GM18858 (cell line): ENCODE data around the gene ALDH1L1.

ENCODE experiments used
- ATAC-seq: cut with Tn5 transposase; IDR thresholded peaks from one replicate; pipeline ENCODE4 v1.9.1; 2021; ENCODE audit not compliant: unreplicated experiment

The ALDH1L1 gene

DNA sequence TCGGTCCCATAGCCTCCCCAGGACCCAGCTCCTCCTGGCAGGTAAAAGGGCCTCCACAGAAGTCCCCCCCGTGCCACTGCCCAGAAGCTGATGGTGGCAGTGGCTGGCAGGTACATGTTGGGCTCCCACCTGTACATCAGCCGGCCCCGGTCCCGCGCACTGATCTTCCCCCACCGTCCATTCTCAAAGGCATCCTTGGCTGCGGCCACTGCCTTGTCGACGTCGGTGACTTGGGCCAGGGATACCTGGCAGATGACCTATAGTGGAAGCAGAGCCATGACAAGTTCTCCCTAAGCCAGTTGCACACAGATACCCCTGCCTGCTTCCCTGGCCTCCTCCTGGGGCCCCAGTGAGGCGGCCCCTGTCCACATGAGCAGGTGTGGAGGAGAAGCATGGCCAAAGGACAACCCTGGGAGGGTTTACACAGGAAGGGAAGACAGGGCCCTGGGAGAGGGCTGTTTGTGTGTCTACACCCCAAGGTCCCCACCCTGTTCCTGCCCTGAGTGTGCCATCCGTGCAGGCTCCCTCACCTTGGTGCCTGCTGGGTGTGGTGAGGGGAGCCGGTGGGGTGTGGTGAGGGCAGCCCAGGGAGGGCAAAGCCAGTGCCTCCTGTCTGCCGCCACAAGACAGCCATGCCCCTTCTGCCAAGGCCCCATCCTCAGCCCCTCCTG lies 44.8 kb downstream of the ALDH1L1 start:
- no peak for ATAC-seq

GRCh38 chr3:126135071-126135405 lies 45.3 kb downstream of the ALDH1L1 start:
- no peak for ATAC-seq

GRCh38 chr3:126134219-126134975 lies 46.0 kb downstream of the ALDH1L1 start:
- no peak for ATAC-seq

DNA sequence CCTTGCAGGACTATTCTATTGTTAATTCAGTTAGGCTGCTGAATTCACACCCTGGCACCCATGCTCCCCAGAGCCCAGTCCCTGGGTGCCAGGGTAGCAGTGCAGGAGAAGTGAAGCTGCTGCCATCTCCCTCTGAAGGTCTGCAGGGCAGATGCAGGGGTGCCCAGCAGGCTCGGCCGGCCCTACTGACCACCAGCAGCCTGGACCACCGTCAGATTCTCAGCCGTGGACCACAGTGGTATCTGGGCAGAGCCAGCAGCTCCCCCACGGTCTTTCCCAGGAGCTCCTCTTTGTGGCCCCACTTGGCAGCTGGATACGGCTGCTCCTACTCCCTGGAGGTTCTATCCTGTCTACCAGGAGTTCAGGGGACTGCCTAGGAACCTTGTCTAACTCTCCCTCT lies 46.8 kb downstream of the ALDH1L1 start:
- ATAC-seq, result no peak

- ATAC-seq, result no peak
Observed at GRCh38 chr3:126132751-126133511, 47.5 kb downstream of the ALDH1L1 start.

DNA sequence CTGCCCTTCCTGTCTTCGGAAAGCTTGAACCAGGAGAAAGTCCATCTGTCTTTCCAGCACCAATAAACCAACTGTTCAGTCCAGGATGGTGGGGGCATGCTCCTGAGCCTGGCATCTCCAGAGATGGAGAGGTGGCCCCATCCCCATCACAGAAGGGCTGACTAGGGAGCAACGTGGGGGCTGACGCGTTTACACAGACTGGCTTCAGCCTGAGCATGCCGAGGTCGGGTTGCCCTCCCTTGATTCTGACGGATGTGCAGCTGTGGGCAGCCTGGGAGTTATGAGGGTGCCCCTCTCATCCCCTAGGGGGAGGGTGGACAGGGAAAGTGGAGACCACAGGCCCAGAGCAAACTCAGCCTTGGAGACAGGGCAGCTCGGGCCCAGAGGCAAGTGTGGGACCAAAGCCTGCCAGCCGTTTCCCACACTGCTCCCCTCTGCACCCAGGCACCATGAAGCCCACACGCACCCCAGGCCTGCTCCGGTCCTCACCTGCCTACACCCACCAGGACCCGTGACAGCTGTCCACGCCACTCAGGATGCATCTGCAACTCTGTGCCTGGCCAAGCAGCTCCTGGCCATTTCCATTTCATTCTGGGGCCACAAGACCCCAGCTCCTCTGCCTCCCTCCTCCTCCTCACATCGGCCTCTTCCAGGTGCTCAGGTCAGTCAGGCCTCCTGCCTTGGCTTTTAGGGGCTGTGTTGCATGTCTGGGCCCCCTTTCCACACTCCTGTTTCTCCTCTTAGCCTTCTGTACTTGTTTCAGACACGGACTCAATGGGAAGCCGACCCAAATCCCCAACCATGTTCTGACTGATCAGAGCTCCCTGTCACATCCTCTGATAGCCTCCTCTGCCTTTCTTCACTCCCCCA lies 48.3 kb downstream of the ALDH1L1 start:
- ATAC-seq, result no peak

DNA sequence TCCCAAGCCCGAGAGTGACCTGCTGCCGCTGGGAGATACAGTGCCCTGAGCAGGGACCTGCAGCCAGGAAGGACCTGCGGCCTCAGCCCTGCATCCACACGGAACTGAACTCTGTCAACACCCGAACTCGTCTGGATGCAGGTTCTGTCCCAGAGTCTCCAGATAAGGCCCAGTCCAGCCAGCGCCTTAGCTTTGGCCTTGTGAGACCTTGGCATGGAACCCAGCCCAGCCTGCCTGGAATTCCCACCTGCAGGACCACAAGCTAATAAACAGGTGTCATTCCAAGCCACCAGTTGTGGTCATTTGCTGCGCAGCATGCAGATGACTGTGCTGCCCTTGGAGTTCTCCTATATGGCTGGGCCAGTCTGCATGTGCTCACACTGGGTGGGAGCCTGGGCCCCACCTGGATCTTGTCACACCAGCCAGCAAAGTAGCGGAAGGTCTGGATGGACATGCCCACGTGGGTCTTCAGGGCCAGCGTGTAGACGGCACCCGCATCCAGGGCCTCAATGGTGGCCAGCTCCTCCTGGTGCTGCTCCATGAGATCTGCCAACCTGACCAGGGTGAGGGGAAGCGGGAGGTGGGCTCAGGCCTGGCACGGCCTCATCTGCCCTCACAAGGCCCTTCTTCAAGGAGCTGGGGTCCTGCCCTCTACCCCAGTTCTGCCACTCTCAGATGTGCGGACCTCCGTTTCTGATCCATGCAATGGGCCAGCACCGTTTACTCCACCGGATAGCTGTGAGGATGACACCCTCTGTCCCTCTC lies 49.2 kb downstream of the ALDH1L1 start:
- ATAC-seq, result no peak

DNA sequence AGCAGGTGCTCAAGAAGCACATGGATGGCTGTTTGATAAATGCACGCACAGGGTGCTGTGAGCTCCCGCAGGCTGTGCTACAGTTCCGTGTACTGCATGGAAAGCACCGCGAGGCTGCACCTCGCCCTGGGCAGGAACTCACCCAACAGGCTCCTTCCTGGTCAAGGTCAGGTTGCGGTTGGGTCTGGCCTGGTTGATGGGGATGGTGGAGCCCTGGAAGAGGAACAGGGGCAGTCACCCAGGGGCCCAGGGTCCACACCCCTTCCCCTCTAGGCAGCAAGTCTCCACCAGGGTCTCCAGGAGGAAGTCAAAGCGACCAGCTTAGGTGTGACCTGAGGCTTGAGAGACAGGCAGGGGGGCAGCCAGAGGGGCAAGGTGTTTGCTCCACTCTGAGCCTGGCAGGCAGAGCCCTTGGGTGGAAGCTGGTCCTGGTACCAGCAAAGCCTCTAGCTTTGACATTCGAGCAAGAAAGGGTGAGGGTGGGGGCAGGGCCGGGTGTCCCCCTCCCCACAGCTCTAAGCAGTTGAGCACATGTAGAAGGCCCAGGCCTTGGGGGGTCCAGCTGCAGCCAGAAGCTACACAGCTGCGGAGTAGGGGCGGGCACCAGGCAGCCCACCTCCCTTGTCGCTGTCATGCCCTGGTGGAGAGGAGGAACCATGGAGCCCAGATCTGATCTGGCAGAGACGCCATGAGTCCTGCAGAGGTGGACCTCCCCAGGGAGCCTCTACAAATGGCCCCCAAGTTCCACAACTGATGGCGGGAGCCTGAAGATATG lies 50.1 kb downstream of the ALDH1L1 start:
- ATAC-seq, result no peak

DNA sequence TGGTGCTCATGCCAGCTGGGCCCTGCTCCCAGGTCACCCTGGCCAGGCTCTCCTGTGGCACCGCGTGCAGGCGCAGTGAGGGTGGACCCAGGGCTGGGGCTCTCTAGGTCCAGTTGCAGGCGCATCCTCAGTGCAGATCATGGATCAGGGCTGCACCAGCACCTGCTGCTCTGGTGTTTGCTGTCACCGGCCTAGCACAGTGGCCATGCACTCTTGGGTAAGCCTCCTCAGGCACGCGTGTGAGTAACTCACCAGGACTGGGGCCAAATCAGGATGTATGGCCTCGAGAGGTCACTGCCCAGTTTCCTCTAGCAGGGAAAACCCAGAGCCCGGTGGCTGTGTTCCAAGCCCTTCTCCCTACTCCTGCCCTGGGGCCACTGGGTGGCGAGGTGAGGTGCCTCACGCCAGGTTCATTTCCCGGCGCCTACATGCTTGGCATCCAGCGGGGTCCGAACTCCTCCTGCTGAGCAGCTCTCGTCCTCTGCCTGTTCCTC lies 50.9 kb downstream of the ALDH1L1 start:
- no peak for ATAC-seq

GRCh38 chr3:126128504-126129397 lies 51.6 kb downstream of the ALDH1L1 start:
- ATAC-seq, result no peak

DNA sequence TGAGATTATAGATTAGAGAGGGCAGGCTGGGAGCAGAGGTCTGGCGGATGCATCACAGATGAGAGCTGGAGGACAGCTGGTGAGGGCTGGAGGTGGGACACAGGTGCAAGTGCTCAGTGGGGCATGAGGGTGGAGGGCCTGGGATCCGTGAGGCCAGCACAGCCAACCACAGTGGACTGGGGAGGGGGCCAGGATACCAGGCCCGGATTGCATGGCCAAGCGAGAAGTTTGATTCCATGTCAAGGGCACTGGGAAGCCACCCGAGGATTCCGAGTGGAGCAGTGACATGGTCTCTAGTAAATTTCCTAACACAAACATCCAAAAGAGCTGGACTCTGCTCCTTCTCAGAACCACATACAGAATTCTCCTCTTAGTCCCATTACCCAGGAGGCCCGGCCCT lies 52.5 kb downstream of the ALDH1L1 start:
- no peak for ATAC-seq

- ATAC-seq, result no peak
Observed at GRCh38 chr3:126127452-126127851, 52.9 kb downstream of the ALDH1L1 start.

GRCh38 chr3:126126811-126127431 lies 53.5 kb downstream of the ALDH1L1 start:
- ATAC-seq, result no peak

DNA sequence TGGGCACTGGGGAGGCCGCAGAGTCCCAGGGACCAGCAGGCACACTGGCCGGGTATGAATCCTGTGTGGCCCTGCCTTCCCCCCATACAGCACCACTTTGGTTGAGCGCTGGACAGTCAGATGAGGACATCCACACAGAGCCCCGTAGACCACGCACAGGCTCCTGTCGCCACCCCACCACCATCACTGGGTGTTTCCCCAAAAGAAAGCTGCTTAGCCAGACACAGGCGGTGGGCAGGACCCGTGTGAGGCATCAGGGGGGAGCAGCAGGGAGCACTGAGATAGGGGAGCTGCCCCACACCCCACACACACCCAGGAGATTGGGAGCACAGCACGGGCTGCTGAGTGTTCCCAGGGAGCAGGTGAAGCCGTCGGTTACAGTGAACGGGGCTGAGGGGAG lies 54.1 kb downstream of the ALDH1L1 start:
- ATAC-seq, result no peak

- no peak for ATAC-seq
Observed at GRCh38 chr3:126125781-126126251, 54.6 kb downstream of the ALDH1L1 start.

DNA sequence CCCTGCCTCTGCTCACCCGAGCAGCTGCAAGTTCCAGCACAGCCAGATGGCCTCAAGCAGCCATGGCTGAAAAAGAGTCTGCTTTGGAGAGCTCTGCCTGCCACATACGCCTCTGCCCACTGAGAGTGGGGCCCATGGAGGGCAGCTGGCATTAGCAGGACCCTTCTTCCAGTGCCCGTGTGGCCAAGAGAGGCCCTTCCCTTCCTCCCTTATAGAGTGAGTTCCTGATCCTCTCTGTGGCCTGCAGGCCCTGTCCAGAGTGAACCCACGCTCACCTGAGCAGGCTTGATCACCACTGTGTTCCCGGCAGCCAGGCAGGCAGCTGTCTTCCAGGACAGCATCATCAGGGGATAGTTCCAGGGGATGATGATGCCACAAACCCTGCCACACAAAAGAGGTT lies 55.0 kb downstream of the ALDH1L1 start:
- no peak for ATAC-seq

DNA sequence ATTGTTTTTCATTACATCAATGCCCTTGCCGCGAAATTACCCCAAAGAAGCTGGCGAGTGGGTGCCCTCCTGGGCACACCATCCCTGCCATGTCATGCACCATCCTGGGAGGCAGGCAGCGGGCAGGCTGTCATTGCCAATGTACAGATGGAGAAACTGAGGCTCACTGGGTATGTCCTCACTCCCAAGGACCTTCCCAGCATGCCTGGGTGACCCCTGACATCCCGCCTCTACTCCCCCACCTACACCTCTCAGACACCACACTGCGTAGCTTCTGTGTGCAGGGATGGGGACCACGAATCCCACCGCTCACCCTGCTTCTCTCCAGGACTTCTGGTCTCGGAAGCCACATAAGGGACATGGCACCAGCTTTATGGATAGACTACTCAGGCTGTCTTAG lies 55.5 kb downstream of the ALDH1L1 start:
- ATAC-seq, result no peak
